ENCODE measurements around the gene KLK14.

DNA sequence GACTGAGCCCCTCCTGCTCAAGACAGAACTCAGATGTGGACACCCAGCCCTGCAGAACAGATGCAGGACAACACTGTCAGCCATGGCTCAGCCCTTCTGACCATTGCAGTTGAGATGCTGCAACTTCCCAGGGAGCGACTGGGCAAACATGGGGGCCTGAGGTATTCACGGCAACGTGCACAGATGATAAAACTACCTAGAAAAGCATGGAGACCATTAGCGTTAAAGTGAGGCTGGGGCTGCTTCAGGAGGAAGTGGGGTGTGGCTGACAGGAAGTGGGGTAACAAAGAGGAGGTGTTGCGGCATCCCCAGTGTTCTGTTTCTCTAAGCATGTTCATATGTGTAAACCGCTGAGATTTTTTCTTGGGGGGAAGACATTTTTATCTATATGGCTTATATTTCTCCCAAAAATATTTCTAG is 40.7 kb upstream of the KLK14 start:
- TF ChIP-seq, protein P1, sequence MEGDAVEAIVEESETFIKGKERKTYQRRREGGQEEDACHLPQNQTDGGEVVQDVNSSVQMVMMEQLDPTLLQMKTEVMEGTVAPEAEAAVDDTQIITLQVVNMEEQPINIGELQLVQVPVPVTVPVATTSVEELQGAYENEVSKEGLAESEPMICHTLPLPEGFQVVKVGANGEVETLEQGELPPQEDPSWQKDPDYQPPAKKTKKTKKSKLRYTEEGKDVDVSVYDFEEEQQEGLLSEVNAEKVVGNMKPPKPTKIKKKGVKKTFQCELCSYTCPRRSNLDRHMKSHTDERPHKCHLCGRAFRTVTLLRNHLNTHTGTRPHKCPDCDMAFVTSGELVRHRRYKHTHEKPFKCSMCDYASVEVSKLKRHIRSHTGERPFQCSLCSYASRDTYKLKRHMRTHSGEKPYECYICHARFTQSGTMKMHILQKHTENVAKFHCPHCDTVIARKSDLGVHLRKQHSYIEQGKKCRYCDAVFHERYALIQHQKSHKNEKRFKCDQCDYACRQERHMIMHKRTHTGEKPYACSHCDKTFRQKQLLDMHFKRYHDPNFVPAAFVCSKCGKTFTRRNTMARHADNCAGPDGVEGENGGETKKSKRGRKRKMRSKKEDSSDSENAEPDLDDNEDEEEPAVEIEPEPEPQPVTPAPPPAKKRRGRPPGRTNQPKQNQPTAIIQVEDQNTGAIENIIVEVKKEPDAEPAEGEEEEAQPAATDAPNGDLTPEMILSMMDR (conservative IDR thresholded peaks at IDR 0.05; ENCODE audit: low read length) = no peak
- TF ChIP-seq EZH2phosphoT487 (IDR thresholded peaks at IDR 0.05; ENCODE audit: borderline replicate concordance, low read depth, low read length) = no peak

Measured in OCI-LY7 (cell line).